ENCODE measurements around the gene STARD7.
"Not testable (repeated sequence)": the region's sequence is repeated elsewhere in the genome, so short reads cannot be mapped to it uniquely, and the experiment has no call there.

STARD7 gene

GRCh38 chr2:96160366-96160765 lies 48.3 kb downstream of the STARD7 start:
- not testable (repeated sequence) for DNase-seq

- DNase-seq: no peak
These were observed 49.4 kb downstream of the STARD7 start for GRCh38 chr2:96159084-96159830.

DNA sequence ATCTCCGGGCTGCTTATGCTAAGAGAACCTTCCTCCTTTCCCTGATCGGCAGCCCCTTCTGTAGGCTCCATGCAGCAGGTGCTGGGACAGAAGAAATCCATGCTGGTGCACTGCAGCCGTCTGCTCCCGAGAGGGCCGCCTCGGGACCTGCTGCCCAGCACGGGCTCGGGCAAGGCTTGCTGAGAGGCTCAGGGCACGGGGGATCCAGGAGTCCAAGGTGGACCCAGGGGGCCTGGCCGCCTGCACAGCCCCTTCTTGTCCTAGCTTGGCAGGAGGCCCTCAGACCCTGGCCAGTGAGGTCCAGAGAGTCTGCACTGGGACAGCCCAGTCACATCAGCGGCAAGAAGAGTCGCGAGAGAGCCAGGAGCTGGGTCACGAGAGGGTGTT lies 50.1 kb downstream of the STARD7 start:
- no peak for DNase-seq

GRCh38 chr2:96157649-96158553 lies 50.7 kb downstream of the STARD7 start:
- no peak for DNase-seq

DNA sequence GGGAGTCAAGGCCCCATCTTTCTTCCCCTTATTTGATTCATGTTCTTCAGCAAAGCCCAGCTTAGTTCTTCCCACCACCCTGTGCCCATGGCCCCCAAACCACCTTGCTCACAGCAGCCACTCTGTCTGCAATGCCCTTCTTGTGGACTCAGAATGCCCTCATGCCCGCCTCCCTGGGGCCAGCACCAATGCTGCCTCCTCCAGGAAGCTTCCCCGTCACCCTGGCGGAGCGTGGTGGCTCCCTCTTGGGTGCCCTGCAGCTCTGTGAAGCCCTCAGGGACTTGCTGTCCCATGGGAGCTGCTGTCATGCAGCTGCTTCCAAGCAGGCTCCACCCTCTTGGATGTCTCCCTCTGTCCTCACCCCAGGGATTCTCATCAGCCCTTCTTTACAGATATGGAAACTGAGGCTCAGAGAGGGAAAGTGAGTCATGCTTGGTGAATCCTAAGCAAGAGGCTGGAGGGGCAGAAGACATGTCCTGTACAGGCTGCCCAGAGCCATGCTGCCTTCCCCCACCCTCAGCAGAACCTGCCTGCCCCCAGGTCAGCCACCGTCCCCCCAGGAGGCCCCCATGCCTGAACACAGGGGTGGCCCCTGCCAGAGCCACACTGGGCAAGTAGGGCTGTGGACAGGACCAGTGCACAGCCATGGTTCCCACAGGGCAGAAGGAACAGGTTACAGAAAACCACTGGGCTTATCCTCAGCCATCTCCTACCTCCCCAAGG lies 51.5 kb downstream of the STARD7 start:
- DNase-seq: no peak

DNA sequence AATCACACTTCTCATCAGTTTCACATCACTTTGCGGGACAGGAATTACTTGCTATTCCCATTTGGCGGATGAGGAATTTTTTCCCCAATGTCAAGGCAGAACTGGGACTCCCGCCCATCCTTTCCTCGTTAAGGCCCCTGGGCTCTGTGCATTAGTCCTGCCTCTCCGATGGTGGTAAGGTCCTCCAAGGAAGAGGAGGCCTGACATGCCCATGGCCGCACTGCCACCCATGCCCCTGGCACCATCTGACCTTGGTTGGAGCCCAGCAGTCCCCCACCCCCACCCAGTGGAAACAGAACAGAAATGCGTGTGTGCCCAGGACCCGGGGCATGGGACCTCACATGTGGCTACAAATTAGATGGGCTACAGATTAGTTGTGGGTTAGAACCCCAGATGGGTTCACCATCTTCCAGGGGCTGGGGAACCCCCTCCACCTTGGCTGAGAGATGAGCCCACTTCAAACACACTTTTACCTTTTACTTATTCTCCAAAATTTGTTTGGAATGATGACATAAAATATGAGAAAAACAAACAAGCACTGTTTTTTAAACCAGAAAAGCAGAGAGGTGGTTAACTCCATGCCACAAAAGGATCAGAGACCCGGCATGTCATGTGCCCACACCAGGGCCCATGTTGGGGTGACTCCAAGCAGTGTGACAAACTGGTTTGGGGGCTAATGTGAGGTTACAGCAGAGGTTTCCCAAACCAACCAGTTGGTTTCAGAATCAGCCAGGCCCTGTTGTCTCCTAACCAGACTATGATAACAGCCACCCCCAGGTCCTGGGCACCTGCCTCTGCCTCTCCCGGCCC lies 52.4 kb downstream of the STARD7 start:
- DNase-seq: no peak

- DNase-seq: no peak
These were observed 53.9 kb downstream of the STARD7 start for GRCh38 chr2:96154506-96155380.

- no peak for DNase-seq
These were observed 54.6 kb downstream of the STARD7 start for GRCh38 chr2:96153991-96154431.

DNA sequence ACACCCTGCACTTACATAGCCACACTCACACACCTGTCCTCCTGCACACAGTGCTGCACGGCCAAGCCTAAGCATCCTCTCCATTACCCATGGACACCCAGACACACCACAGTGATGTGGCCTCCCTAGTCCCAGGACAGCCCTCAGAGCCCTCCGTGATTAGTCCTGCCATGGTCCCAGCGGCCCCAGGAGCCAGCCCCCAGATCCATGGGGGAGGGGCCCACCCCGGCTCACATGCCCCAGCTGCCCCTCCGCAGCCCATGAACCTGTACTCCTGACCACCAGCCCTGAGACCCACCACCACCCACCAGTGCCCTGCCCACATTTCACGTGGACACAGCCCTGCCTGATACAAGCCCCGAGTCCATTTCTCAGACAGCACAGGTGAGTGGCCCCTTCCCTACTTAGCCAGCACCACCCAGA lies 55.3 kb downstream of the STARD7 start:
- no peak for DNase-seq

DNA sequence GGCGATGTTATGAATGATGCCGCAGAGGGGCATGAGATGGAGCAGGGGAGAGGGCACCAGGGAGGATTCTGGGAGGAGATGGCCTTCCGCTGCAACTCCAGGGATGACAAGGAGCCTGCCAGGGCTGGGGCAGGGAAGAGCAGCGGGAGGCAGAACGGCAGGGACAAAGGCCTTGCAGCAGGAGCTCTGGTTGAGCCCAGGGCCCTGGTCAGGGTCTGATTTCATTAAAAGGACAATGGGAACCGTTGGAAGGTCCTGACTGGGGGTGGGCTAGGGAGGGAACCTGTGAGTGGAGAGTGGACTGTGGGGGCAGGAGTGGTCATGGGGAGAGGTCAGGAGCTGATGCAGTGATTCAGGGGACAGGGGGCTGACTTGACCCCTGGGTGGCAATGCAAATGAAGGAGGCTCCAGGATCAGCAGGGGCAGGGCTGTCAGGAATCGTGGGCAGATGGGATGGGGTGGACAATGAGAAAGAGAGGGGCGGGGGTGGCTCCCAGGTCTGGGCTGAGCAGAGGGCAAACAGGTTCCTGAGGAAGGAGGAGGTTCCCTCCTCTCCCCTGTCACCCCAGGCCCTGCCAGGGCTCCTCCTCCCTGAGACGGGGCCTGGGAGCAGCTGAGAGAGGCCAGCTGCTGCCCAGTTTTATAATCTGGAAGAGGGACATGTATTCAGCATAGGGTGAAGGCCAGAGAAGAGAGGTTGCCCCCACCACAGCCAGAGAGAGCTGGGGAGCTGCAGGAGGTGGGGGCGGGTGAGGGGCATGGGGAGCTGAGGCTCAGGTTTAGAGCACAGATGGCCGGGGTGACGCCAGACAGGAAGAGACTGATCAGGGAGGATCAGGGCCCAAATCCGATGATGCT lies 56.1 kb downstream of the STARD7 start:
- DNase-seq: no peak

- no peak for DNase-seq
These were observed 56.9 kb downstream of the STARD7 start for GRCh38 chr2:96151595-96152303.

- no peak for DNase-seq
These were observed 57.6 kb downstream of the STARD7 start for GRCh38 chr2:96150791-96151594.

DNA sequence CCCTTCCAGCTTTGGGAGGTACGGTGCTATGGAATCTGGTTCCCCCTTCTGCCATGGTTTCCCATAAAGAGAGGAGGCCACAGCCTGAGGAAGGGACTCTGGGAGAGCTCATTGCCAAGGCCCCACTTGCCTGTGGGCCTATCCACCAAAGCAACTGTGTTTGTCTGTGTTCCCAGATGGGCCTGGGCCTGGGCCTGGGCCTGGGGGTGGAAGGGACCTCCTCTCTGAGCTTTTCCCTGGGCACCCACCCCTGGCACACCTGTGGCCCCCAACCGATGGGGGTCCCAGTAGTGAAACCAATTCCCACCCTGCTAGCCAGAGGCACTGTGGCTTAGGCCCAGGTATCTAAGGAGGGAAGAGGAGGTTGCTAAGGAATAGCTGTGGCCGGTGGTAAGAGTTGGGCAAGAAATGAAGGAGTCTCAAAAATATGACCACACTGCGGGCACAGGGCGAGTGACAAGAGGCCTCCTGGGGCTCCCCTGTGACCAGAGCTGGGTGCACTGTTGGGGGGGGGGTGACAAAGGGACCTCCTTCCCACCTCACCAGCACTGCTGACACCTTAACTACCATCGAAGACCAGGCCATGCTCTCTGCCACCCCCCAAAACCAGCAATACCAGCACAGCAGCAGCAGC lies 58.5 kb downstream of the STARD7 start:
- no peak for DNase-seq

DNA sequence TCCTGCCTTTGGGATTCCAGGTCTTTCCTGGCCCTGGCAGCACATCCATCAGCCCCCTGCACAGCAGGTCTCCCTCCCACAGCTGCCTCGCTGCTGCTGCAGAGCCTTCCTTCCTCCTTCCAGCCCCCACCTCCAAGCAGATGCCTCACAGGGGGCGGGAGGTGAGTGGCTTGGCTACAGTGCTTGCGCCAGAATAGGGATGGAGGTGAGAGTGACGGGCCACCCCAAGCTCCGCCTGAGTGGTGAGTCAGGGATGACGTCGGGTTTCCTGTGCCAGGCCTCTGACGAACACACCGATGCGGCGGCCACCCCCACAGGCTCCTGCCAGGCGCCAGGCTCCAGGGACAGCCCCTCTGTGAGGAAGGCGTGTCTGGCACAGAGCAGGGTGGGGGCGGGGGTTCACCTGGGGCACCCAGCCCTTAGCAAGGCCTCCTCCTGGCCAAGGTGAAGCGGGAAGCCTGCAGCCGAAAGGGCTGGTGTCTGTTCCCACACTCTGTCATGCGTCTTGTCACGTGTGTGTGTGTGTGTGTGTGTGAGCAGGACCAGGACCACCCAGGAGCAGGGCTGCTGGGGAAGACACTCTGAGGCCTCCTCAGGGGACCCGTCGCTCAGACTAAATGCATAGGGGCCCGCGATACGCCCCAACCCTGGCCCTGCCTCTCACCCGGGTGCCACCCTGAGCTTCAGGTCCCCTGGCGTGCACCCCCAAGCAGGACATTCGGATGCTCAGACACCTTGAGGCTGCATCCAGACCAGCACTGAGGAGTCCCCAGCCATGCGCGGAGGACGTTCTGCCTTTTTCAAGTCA lies 60.0 kb downstream of the STARD7 start:
- DNase-seq: peak; percentile 57 to 62

DNA sequence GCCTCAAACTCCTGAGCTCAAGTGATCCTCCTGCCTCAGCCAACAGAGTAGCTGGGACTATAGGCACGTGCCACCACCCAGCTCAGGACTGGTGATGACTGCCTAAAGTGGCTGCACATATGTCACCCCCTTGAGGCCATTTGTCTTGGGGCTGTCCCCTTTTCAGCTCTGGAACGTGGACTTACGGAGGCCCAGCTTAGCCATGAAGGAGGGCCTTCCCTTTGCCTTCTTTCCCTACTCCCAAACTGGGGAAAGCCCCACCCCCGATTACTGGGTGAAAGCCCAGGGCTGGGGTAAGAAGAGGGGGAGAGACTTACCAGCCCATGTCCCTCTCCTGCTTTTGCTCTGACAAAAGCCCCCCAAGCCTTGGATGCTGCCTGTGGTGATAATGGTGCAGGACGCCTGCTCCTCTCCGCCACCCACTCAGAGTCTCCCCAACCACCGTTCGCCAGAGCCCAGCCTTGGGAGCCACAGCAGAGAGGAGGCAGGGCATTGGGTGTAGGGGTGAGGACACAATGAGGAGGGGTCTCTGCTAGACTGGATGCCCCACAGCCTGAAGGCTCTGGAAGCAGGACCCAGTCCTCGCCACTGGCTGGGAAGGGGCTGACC lies 60.9 kb downstream of the STARD7 start:
- DNase-seq: no peak

- no peak for DNase-seq
These were observed 61.6 kb downstream of the STARD7 start for GRCh38 chr2:96146881-96147592.
